Neural cell (in vitro differentiated cells): ENCODE measurements around the gene SLC25A26. TPM values are rescaled to one million over a fixed set of nuclear protein-coding genes. Genes with fewer than 3 reads are reported as not detected.
"Not testable (repeated sequence)": the region's sequence is repeated elsewhere in the genome, so short reads cannot be mapped to it uniquely, and the experiment has no call there.

Experiments
- H2AFZ ChIP-seq: fragments of 200-600, 300-800 bp; sonication (generic), shearing (Covaris generic); 2 replicates; pipeline ENCODE4 v1.6.0; 2014; ENCODE audit warnings: low read depth, mild to moderate bottlenecking, antibody characterized with exemption, low read length, moderate library complexity
- H3F3A ChIP-seq: fragments of 200-600 bp; shearing (Covaris generic); 2 replicates; pipeline ENCODE4 v1.6.1; 2016; ENCODE audit warnings: mild to moderate bottlenecking, moderate library complexity, mixed read lengths, antibody characterized with exemption, low read length; ENCODE audit not compliant: insufficient read depth, poor library complexity, severe bottlenecking
- H3K27ac ChIP-seq: fragments of 200-600, 300-800 bp; sonication (generic), shearing (Covaris generic); 2 replicates; pipeline ENCODE4 v1.5.1; 2014; ENCODE audit warnings: mild to moderate bottlenecking, low read length, moderate library complexity
- H3K27me3 ChIP-seq: fragments of 300-800, 200-600 bp; sonication (generic), shearing (Covaris generic); 2 replicates; pipeline ENCODE4 v1.6.0; 2014; ENCODE audit warnings: mild to moderate bottlenecking, low read depth, low read length, moderate library complexity; ENCODE audit not compliant: insufficient read depth
- H3K36me3 ChIP-seq: fragments of 300-800, 200-600 bp; sonication (generic), shearing (Covaris generic); 2 replicates; pipeline ENCODE4 v1.5.1; 2014; ENCODE audit warnings: mild to moderate bottlenecking, antibody characterized with exemption, low read length, moderate library complexity; ENCODE audit not compliant: insufficient read depth
- H3K4me2 ChIP-seq: fragments of 300-800, 200-600 bp; sonication (generic), shearing (Covaris generic); 2 replicates; pipeline ENCODE4 v1.6.0; 2014; ENCODE audit warnings: mild to moderate bottlenecking, low read length
- H3K4me3 ChIP-seq: fragments of 300-800, 200-600 bp; sonication (generic), shearing (Covaris generic); 2 replicates; pipeline ENCODE4 v1.5.1; 2014; ENCODE audit warnings: mild to moderate bottlenecking, low read length, moderate library complexity
- H3K79me2 ChIP-seq: fragments of 200-600 bp; shearing (Covaris generic); replicated peaks from 2 replicates; pipeline ENCODE4 v1.6.0; 2014; ENCODE audit warnings: mild to moderate bottlenecking, low read length, moderate library complexity; ENCODE audit not compliant: insufficient read depth
- H3K9ac ChIP-seq: fragments of 300-800, 200-600 bp; sonication (generic), shearing (Covaris generic); 2 replicates; pipeline ENCODE4 v1.6.1; 2016; ENCODE audit warnings: mild to moderate bottlenecking, low read length, mixed read lengths
- H3K9me2 ChIP-seq: fragments of 200-600 bp; shearing (Covaris generic); 2 replicates; pipeline ENCODE4 v1.6.1; 2016; ENCODE audit warnings: mild to moderate bottlenecking, low read length, mixed read lengths; ENCODE audit not compliant: insufficient read depth
- H3K9me3 ChIP-seq: fragments of 200-600, 300-800 bp; sonication (generic), shearing (Covaris generic); 2 replicates; pipeline ENCODE4 v1.6.1; 2016; ENCODE audit warnings: mild to moderate bottlenecking, mixed run types, low read length, moderate library complexity, mixed read lengths
- H4K20me1 ChIP-seq: fragments of 200-600 bp; shearing (Covaris generic); 2 replicates; pipeline ENCODE4 v1.6.1; 2016; ENCODE audit warnings: mild to moderate bottlenecking, mixed run types; ENCODE audit not compliant: insufficient read depth
- EZH2 ChIP-seq: fragments of 200-600, 300-800 bp; shearing (Covaris generic), sonication (generic); IDR thresholded peaks from 2 replicates; pipeline ENCODE4 v1.6.1; 2014; ENCODE audit warnings: antibody characterized with exemption, low read length, borderline replicate concordance, mild to moderate bottlenecking; ENCODE audit not compliant: insufficient read depth, poor library complexity, severe bottlenecking
- POLR2AphosphoS5 ChIP-seq: IDR thresholded peaks from 2 replicates; pipeline ENCODE4 v1.6.1; 2012
- RAD21 ChIP-seq: fragments of 450-650 bp; conservative IDR thresholded peaks from 2 replicates; pipeline ENCODE4 v1.6.1; 2014; ENCODE audit warnings: antibody characterized with exemption, mild to moderate bottlenecking, moderate library complexity
- SMC3 ChIP-seq: fragments of 450-650 bp; conservative IDR thresholded peaks from 2 replicates; pipeline ENCODE4 v1.6.1; 2014; ENCODE audit warnings: antibody characterized with exemption, mild to moderate bottlenecking, moderate library complexity; ENCODE audit not compliant: poor library complexity
- TAF1 ChIP-seq: IDR thresholded peaks from 2 replicates; pipeline ENCODE4 v1.6.1; 2012; ENCODE audit warnings: low read depth
- polyA plus RNA-seq: library from polyadenylated mRNA; depleted of rRNA; stranded (reverse); fragments of >200 nt; gene quantifications from 2 replicates; pipeline ENCODE4 v1.2.3, GENCODE V29; 2014
- TF ChIP-seq, protein P1 (sequence below): fragments of 450-650 bp; IDR thresholded peaks from 2 replicates; pipeline ENCODE4 v1.5.1; 2014; ENCODE audit warnings: antibody characterized with exemption, mild to moderate bottlenecking, moderate library complexity; ENCODE audit not compliant: poor library complexity, severe bottlenecking

Gene SLC25A26
- polyA plus RNA-seq, 1 donor from 2014 or later: 21.0 TPM

DNA sequence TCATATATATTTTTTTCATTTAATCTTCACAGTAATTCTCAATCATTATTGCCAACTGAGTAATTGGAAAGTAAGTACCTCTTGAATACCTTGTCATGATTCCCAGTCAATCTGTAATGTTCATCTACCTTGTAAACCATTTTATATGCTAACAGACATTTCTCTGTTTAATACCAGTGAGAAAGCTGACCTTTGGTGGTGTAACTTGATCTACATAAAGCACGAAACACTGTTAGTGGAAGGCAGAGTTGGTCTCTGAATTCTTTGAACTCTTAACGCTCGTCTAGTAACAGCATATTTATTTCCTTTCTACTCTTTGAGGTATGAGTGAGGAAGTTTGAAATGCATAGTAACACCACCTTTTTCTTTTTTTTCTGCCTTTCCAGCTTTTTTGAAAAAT lies 59.5 kb downstream of the SLC25A26 start:
- no peaks in the 10 kb centered on the region for H3F3A ChIP-seq
- H3K79me2 ChIP-seq: no peaks in the 10 kb centered on the region
- no peaks in the 10 kb centered on the region for H3K9me3 ChIP-seq
- H4K20me1 ChIP-seq: no peaks in the 10 kb centered on the region
- no peak overlapping the region for H3K27ac ChIP-seq
- no peak overlapping the region for H3K4me2 ChIP-seq
- H3K9ac ChIP-seq: no peak overlapping the region
- no peaks in the 10 kb centered on the region for H3K36me3 ChIP-seq
- no peak overlapping the region for H3K4me3 ChIP-seq
- H3K9me2 ChIP-seq: no peaks in the 10 kb centered on the region
- no peaks in the 10 kb centered on the region for H3K27me3 ChIP-seq
- H2AFZ ChIP-seq: no peak overlapping the region
- TF ChIP-seq, protein P1, sequence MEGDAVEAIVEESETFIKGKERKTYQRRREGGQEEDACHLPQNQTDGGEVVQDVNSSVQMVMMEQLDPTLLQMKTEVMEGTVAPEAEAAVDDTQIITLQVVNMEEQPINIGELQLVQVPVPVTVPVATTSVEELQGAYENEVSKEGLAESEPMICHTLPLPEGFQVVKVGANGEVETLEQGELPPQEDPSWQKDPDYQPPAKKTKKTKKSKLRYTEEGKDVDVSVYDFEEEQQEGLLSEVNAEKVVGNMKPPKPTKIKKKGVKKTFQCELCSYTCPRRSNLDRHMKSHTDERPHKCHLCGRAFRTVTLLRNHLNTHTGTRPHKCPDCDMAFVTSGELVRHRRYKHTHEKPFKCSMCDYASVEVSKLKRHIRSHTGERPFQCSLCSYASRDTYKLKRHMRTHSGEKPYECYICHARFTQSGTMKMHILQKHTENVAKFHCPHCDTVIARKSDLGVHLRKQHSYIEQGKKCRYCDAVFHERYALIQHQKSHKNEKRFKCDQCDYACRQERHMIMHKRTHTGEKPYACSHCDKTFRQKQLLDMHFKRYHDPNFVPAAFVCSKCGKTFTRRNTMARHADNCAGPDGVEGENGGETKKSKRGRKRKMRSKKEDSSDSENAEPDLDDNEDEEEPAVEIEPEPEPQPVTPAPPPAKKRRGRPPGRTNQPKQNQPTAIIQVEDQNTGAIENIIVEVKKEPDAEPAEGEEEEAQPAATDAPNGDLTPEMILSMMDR: no peak
- TF ChIP-seq EZH2 (no peak), SMC3 (no peak), TAF1 (no peak), RAD21 (no peak)

DNA sequence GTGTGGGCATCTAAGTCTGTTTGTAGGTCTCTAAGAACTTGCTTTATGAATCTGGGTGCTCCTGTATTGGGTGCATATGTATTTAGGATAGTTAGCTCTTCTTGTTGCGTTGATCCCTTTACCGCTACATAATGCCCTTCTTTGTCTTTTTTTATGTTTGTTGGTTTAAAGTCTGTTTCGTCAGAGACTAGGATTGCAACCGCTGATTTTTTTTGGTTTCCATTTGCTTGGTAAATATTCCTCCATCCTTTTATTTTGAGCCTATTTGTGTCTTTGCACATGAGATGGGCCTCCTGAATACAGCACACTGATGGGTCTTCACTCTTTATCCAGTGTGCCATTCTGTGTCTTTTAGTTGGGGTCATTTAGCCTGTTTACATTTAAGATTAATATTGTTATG lies 71.1 kb downstream of the SLC25A26 start:
- H3F3A ChIP-seq, H3K36me3 ChIP-seq, H3K79me2 ChIP-seq, H3K27me3 ChIP-seq, H3K4me3 ChIP-seq, H3K9me2 ChIP-seq, H3K4me2 ChIP-seq, H3K9ac ChIP-seq, H2AFZ ChIP-seq, H4K20me1 ChIP-seq, H3K27ac ChIP-seq, H3K9me3 ChIP-seq: not testable (repeated sequence)

DNA sequence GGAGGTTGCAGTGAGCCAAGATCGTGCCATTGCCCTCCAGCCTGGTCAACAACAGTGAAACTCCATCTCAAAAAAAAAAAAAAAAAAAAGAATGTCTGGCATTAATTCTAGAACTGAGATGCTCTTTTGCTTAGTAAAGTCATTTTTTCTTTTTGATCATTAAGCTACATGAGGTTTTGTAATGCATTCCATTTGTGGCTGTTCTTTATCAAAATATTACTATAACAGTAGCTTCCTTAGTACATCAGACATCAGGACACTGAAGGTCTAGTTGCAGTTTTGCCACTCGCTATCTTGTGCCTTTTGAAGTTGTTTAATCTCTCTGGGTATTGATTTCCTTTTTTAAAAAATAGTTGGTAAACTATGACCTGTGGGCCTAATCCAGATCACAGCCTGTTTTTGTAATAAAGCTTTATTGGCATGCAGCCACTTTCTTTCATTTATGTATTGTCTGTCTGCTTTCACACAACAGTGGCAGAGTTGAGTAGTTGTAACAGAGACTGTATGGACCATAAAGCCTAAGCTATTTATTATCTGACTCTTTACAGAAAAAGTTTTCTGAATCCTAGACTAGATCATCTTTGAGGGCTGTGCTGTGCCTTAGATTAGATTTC lies 76.6 kb downstream of the SLC25A26 start:
- Histone ChIP-seq H3K36me3 (no peaks in the 10 kb centered on the region), H3K4me3 (no peak overlapping the region), H3K4me2 (no peak overlapping the region), H3K9ac (no peak overlapping the region), H3K79me2 (no peaks in the 10 kb centered on the region), H3K9me2 (no peaks in the 10 kb centered on the region), H3F3A (no peaks in the 10 kb centered on the region), H4K20me1 (no peaks in the 10 kb centered on the region), H3K27me3 (no peaks in the 10 kb centered on the region), H3K27ac (no peak overlapping the region), H2AFZ (no peak overlapping the region), H3K9me3 (no peaks in the 10 kb centered on the region)
- TF ChIP-seq, protein P1: no peak
- TF ChIP-seq POLR2AphosphoS5: no peak
- no peak for TF ChIP-seq RAD21
- no peak for TF ChIP-seq TAF1
